DMS 273 treated with DMSO at 0.1 percent for 48 hours (cell line): ENCODE data around the gene SLC6A17.
A peak's percentile ranks its signal among the peaks of the same experiment; 100 is the strongest.

Experiments
- DNase-seq: peaks from one replicate; lab custom pipeline; 2025; lab: John Stamatoyannopoulos, UW

SLC6A17 gene

GRCh38 chr1:110135666-110136065, 14.6 kb upstream of the SLC6A17 start:
- no peak for DNase-seq

- peak; percentile 52 for DNase-seq
These were observed 13.4 kb upstream of the SLC6A17 start for GRCh38 chr1:110136911-110137310.

- no peak for DNase-seq
These were observed 11.3 kb upstream of the SLC6A17 start for GRCh38 chr1:110138956-110139355.

- DNase-seq: no peak
These were observed 5.9 kb upstream of the SLC6A17 start for GRCh38 chr1:110144366-110144765.

GRCh38 chr1:110148961-110149360, 1.3 kb upstream of the SLC6A17 start:
- DNase-seq: no peak

- no peak for DNase-seq
These were observed 928 bp downstream of the SLC6A17 start for GRCh38 chr1:110151175-110151669.

GRCh38 chr1:110152133-110152785, 2.0 kb downstream of the SLC6A17 start:
- DNase-seq: no peak

GRCh38 chr1:110153407-110153950, 3.2 kb downstream of the SLC6A17 start:
- no peak for DNase-seq

GRCh38 chr1:110155878-110156522, 5.7 kb downstream of the SLC6A17 start:
- DNase-seq: no peak

- DNase-seq: no peak
These were observed 8.0 kb downstream of the SLC6A17 start for GRCh38 chr1:110158261-110158660.

- peak; percentile 49 for DNase-seq
These were observed 8.9 kb downstream of the SLC6A17 start for GRCh38 chr1:110159168-110159567.

GRCh38 chr1:110160538-110161100, 10.3 kb downstream of the SLC6A17 start:
- no peak for DNase-seq

- DNase-seq: no peak
These were observed 10.9 kb downstream of the SLC6A17 start for GRCh38 chr1:110161165-110161564.

GRCh38 chr1:110161849-110162248, 11.6 kb downstream of the SLC6A17 start:
- DNase-seq: no peak

- no peak for DNase-seq
These were observed 13.3 kb downstream of the SLC6A17 start for GRCh38 chr1:110163591-110163990.

GRCh38 chr1:110164725-110165350, 14.5 kb downstream of the SLC6A17 start:
- no peak for DNase-seq

- DNase-seq: no peak
These were observed 15.5 kb downstream of the SLC6A17 start for GRCh38 chr1:110165761-110166231.

GRCh38 chr1:110166861-110167260, 16.6 kb downstream of the SLC6A17 start:
- DNase-seq: no peak

GRCh38 chr1:110170766-110171733, 20.8 kb downstream of the SLC6A17 start:
- DNase-seq: peak; percentile 92

GRCh38 chr1:110172001-110172400, 21.7 kb downstream of the SLC6A17 start:
- DNase-seq: no peak

- no peak for DNase-seq
These were observed 23.3 kb downstream of the SLC6A17 start for GRCh38 chr1:110173466-110174105.
